Right atrium auricular region (tissue), 2 donors: ENCODE results near the gene CFAP92. TPM values are rescaled to one million over a fixed set of nuclear protein-coding genes. Genes with fewer than 3 reads are reported as not detected.

Source experiments
- DNase-seq: peaks from one replicate; pipeline ENCODE4 v3.0.0-alpha.2; 2019; ENCODE audit warnings: low spot score
- H3K27ac ChIP-seq, 2 donors: fragments of 200-600 bp; sonication (generic); 1 replicate in 1 of 2; 2 replicates in 1 of 2; pipeline ENCODE4 v1.5.1; 2016 to 2019
- H3K27me3 ChIP-seq, 2 donors: fragments of 200-600 bp; sonication (generic); one replicate each; pipeline versions ENCODE4 v1.5.1 to v1.6.0; 2017 to 2019
- H3K36me3 ChIP-seq: fragments of 200-600 bp; sonication (generic); one replicate; pipeline ENCODE4 v1.5.1; 2016
- H3K4me1 ChIP-seq, 2 donors: fragments of 200-600 bp; sonication (generic); one replicate each; pipeline versions ENCODE4 v1.5.1 to v1.6.0; 2017 to 2019
- H3K4me3 ChIP-seq, 2 donors: fragments of 200-600 bp; sonication (generic); 1 replicate in 1 of 2; 2 replicates in 1 of 2; pipeline ENCODE4 v1.5.1; 2017 to 2019; ENCODE audit warnings: mild to moderate bottlenecking in 1 of 2, moderate library complexity in 1 of 2
- H3K9me3 ChIP-seq, 2 donors: fragments of 200-600 bp; sonication (generic); one replicate each; pipeline ENCODE4 v1.5.1; 2019
- CTCF ChIP-seq, 2 donors: fragments of 200-600 bp; sonication (generic); IDR thresholded peaks; one replicate each; pipeline ENCODE4 v1.5.1; 2019; ENCODE audit warnings: antibody characterized with exemption in 2 of 2
- total RNA-seq, 2 donors: library from RNA; depleted of rRNA; stranded (reverse); fragments of >200 nt; gene quantifications; one replicate each; pipeline ENCODE4 v1.1.0, GENCODE V29; 2016

The CFAP92 gene
- total RNA-seq, 2 donors from 2014 or later: not detected

- H3K4me3 ChIP-seq: peak overlapping the region; percentile 48 to 60
- H3K36me3 ChIP-seq: no peaks in the 10 kb centered on the region
- H3K9me3 ChIP-seq: no peaks in the 10 kb centered on the region
- peaks cover 0 to 49% of the 10 kb centered on the region in 2 donors for H3K4me1 ChIP-seq
- H3K27me3 ChIP-seq: no peaks in the 10 kb centered on the region
- peak; percentile 95 for DNase-seq
- peak; percentile 67 to 88 for TF ChIP-seq CTCF (IDR thresholded peaks at IDR 0.05)
- peak overlapping the region; percentile 60 to 72 for H3K27ac ChIP-seq
Measured at GRCh38 chr3:129026728-129027543, 33.1 kb upstream of the CFAP92 start.

- TF ChIP-seq CTCF (IDR thresholded peaks at IDR 0.05): no peak
- H3K4me1 ChIP-seq: peaks cover 0 to 58% of the 10 kb centered on the region in 2 donors
Measured at GRCh38 chr3:129025691-129026435, 32.0 kb upstream of the CFAP92 start.

GRCh38 chr3:129025108-129025507 is 31.2 kb upstream of the CFAP92 start:
- DNase-seq: no peak
- H3K36me3 ChIP-seq: no peaks in the 10 kb centered on the region
- no peaks in the 10 kb centered on the region for H3K9me3 ChIP-seq
- H3K4me3 ChIP-seq: no peak overlapping the region
- H3K27me3 ChIP-seq: no peaks in the 10 kb centered on the region
- H3K27ac ChIP-seq: peak overlapping the region; percentile 62 to 72
- H3K4me1 ChIP-seq: peaks cover 0 to 62% of the 10 kb centered on the region in 2 donors
- TF ChIP-seq CTCF (IDR thresholded peaks at IDR 0.05): no peak

More at GRCh38 chr3:129025691-129026435, 32.0 kb upstream of the CFAP92 start:
- H3K4me3 ChIP-seq: no peak overlapping the region
- no peak for DNase-seq
- no peaks in the 10 kb centered on the region for H3K36me3 ChIP-seq
- H3K27me3 ChIP-seq: no peaks in the 10 kb centered on the region
- H3K27ac ChIP-seq: peak overlapping the region; percentile 62 to 72
- no peaks in the 10 kb centered on the region for H3K9me3 ChIP-seq

- TF ChIP-seq CTCF (IDR thresholded peaks at IDR 0.05): peak in 1 of 2 donors; percentile 44
- peaks cover 0 to 62% of the 10 kb centered on the region in 2 donors for H3K4me1 ChIP-seq
Measured at GRCh38 chr3:129023909-129024308, 30.0 kb upstream of the CFAP92 start.

GRCh38 chr3:129023008-129023358 is 29.1 kb upstream of the CFAP92 start:
- H3K27ac ChIP-seq: peak overlapping the region; percentile 56 to 60
- peaks cover 0 to 69% of the 10 kb centered on the region in 2 donors for H3K4me1 ChIP-seq
- no peak overlapping the region for H3K4me3 ChIP-seq
- no peak for DNase-seq
- no peaks in the 10 kb centered on the region for H3K9me3 ChIP-seq
- H3K27me3 ChIP-seq: no peaks in the 10 kb centered on the region
- TF ChIP-seq CTCF (IDR thresholded peaks at IDR 0.05): no peak
- no peaks in the 10 kb centered on the region for H3K36me3 ChIP-seq

More at GRCh38 chr3:129023909-129024308, 30.0 kb upstream of the CFAP92 start:
- no peak overlapping the region for H3K27ac ChIP-seq
- no peaks in the 10 kb centered on the region for H3K36me3 ChIP-seq
- no peaks in the 10 kb centered on the region for H3K9me3 ChIP-seq
- no peaks in the 10 kb centered on the region for H3K27me3 ChIP-seq
- DNase-seq: no peak
- no peak overlapping the region for H3K4me3 ChIP-seq
